GM23338 (cell line): ENCODE results near the gene PSMA7. TPM values are rescaled to one million over a fixed set of nuclear protein-coding genes. Genes with fewer than 3 reads are reported as not detected.

Experiments
- ATAC-seq: fragments of 200-7000 bp; cut with Tn5 transposase; 3 replicates; pipeline ENCODE4 v1.9.1; 2020
- DNase-seq: peaks from one replicate; pipeline ENCODE4 v3.0.0-alpha.2; 2015; ENCODE audit warnings: low spot score
- H2AFZ ChIP-seq: fragments of 200-600 bp; sonication (generic); 2 replicates; pipeline ENCODE4 v1.8.0; 2016; ENCODE audit warnings: antibody characterized with exemption, mild to moderate bottlenecking, moderate library complexity
- H3F3A ChIP-seq: fragments of 200-600 bp; sonication (generic); replicated peaks from 2 replicates; pipeline ENCODE4 v1.8.0; 2017; ENCODE audit warnings: antibody characterized with exemption, mixed run types, low read depth
- H3K27ac ChIP-seq: fragments of 200-600 bp; sonication (generic); 2 replicates; pipeline ENCODE4 v1.6.1; 2016; ENCODE audit warnings: low read depth
- H3K27me3 ChIP-seq: fragments of 200-600 bp; sonication (generic); 2 replicates; pipeline ENCODE4 v1.8.0; 2016; ENCODE audit warnings: mild to moderate bottlenecking, mixed run types, moderate library complexity; ENCODE audit not compliant: insufficient read depth
- H3K36me3 ChIP-seq: fragments of 200-600 bp; sonication (generic); 2 replicates; pipeline ENCODE4 v1.8.0; 2016; ENCODE audit warnings: mild to moderate bottlenecking; ENCODE audit not compliant: insufficient read depth
- H3K4me1 ChIP-seq: fragments of 200-600 bp; sonication (generic); 2 replicates; pipeline ENCODE4 v1.8.0; 2016; ENCODE audit warnings: mild to moderate bottlenecking, moderate library complexity; ENCODE audit not compliant: insufficient read depth
- H3K4me2 ChIP-seq: fragments of 200-600 bp; sonication (generic); 2 replicates; pipeline ENCODE4 v1.7.1; 2017; ENCODE audit warnings: mixed run types
- H3K4me3 ChIP-seq: fragments of 200-600 bp; sonication (generic); 2 replicates; pipeline ENCODE4 v1.6.1; 2016; ENCODE audit warnings: mixed run types
- H3K79me2 ChIP-seq: fragments of 200-600 bp; sonication (generic); replicated peaks from 2 replicates; pipeline ENCODE4 v1.8.0; 2017; ENCODE audit warnings: mild to moderate bottlenecking; ENCODE audit not compliant: insufficient read depth
- H3K9me2 ChIP-seq: fragments of 200-600 bp; sonication (generic); 2 replicates; pipeline ENCODE4 v1.8.0; 2017; ENCODE audit not compliant: insufficient read depth
- H4K20me1 ChIP-seq: fragments of 200-600 bp; sonication (generic); replicated peaks from 2 replicates; pipeline ENCODE4 v1.8.0; 2017; ENCODE audit warnings: mild to moderate bottlenecking; ENCODE audit not compliant: insufficient read depth
- H3K27ac Mint-ChIP-seq: 2 replicates; pipeline ENCODE4 v1.8.0; 2020; ENCODE audit warnings: inconsistent platforms, mild to moderate bottlenecking, moderate library complexity, mixed read lengths
- H3K27me3 Mint-ChIP-seq: 3 replicates; pipeline ENCODE4 v1.8.0; 2022; ENCODE audit warnings: low read depth, mild to moderate bottlenecking, moderate library complexity, mixed read lengths, inconsistent platforms; ENCODE audit not compliant: insufficient read depth, poor library complexity
- H3K36me3 Mint-ChIP-seq: 3 replicates; pipeline ENCODE4 v1.8.0; 2021; ENCODE audit warnings: low read depth, mild to moderate bottlenecking, inconsistent platforms, moderate library complexity, mixed read lengths
- H3K4me1 Mint-ChIP-seq: 3 replicates; pipeline ENCODE4 v1.8.0; 2020; ENCODE audit warnings: mild to moderate bottlenecking, inconsistent platforms, mixed read lengths
- H3K4me3 Mint-ChIP-seq: 3 replicates; pipeline ENCODE4 v1.8.0; 2021; ENCODE audit warnings: moderate library complexity, mild to moderate bottlenecking, inconsistent platforms, mixed read lengths
- H3K9me3 Mint-ChIP-seq: 3 replicates; pipeline ENCODE4 v1.8.0; 2020; ENCODE audit warnings: moderate library complexity, mild to moderate bottlenecking, inconsistent platforms, mixed read lengths
- CREB1 ChIP-seq: fragments of 250-450 bp; sonication (Bioruptor Pico); IDR thresholded peaks from 2 replicates; pipeline ENCODE4 v1.5.0; 2020; ENCODE audit warnings: low read depth, mild to moderate bottlenecking, moderate library complexity
- CTCF ChIP-seq, 2 experiments: fragments of 200-600 bp in 1 of 2; sonication (generic) in 1 of 2; conservative IDR thresholded peaks; 2 replicates each; pipeline versions ENCODE4 v1.5.1 to v1.6.1; 2016 to 2017; ENCODE audit warnings: antibody characterized with exemption in 2 of 2, low read depth in 2 of 2, mild to moderate bottlenecking in 2 of 2, moderate library complexity in 1 of 2
- ETS1 ChIP-seq: IDR thresholded peaks from 2 replicates; pipeline ENCODE4 v1.6.1; 2016; ENCODE audit warnings: antibody characterized with exemption
- EZH2 ChIP-seq: fragments of 200-600 bp; sonication (generic); IDR thresholded peaks from one replicate; pipeline ENCODE4 v1.8.0; 2017; ENCODE audit warnings: antibody characterized with exemption, mild to moderate bottlenecking, low read depth; ENCODE audit not compliant: unreplicated experiment
- EZH2phosphoT487 ChIP-seq: fragments of 200-600 bp; sonication (generic); IDR thresholded peaks from one replicate; pipeline ENCODE4 v1.8.1; 2018; ENCODE audit warnings: antibody characterized with exemption; ENCODE audit not compliant: unreplicated experiment
- JUNB ChIP-seq: IDR thresholded peaks from one replicate; pipeline ENCODE4 v1.6.1; 2016; ENCODE audit warnings: antibody characterized with exemption; ENCODE audit not compliant: unreplicated experiment
- NANOG ChIP-seq: IDR thresholded peaks from 2 replicates; pipeline ENCODE4 v1.6.1; 2016; ENCODE audit warnings: antibody characterized with exemption, borderline replicate concordance
- POLR2AphosphoS5 ChIP-seq: IDR thresholded peaks from 2 replicates; pipeline ENCODE4 v1.6.1; 2016; ENCODE audit warnings: antibody characterized with exemption, low read depth
- REST ChIP-seq: IDR thresholded peaks from one replicate; pipeline ENCODE4 v1.6.1; 2018; ENCODE audit warnings: antibody characterized with exemption; ENCODE audit not compliant: unreplicated experiment
- STAT1 ChIP-seq: IDR thresholded peaks from one replicate; pipeline ENCODE4 v1.6.1; 2016; ENCODE audit warnings: antibody characterized with exemption; ENCODE audit not compliant: unreplicated experiment
- ZNF114 ChIP-seq: fragments of 250-450 bp; sonication (Bioruptor Pico); IDR thresholded peaks from 2 replicates; pipeline ENCODE4 v1.5.0; 2020; ENCODE audit warnings: mild to moderate bottlenecking, moderate library complexity
- ZNF331 ChIP-seq: fragments of 250-450 bp; sonication (Bioruptor Pico); IDR thresholded peaks from 2 replicates; pipeline ENCODE4 v1.5.0; 2020; ENCODE audit warnings: low read depth, mild to moderate bottlenecking, moderate library complexity
- ZNF462 ChIP-seq: fragments of 250-450 bp; sonication (Bioruptor Pico); IDR thresholded peaks from 2 replicates; pipeline ENCODE4 v1.5.0; 2020; ENCODE audit warnings: mild to moderate bottlenecking, moderate library complexity
- polyA plus RNA-seq: library from polyadenylated mRNA; unstranded; fragments of >200 nt; fragmentation: Nextera tagmentation; extraction: Ambion mirVana; gene quantifications from 2 replicates; pipeline ENCODE4 v1.2.1, GENCODE V29; 2016
- total RNA-seq: library from RNA; depleted of rRNA; stranded (reverse); fragments of >200 nt; shearing (Covaris generic); gene quantifications from 2 replicates; pipeline ENCODE4 v1.2.3, GENCODE V29; 2014

PSMA7 gene
- total and polyA plus RNA-seq, 2 experiments from 2014 or later, result 357 to 628 TPM

- H3K4me2 ChIP-seq, result no peak overlapping the region
- no peaks in the 10 kb centered on the region for H3K9me2 ChIP-seq
- H3K36me3 ChIP-seq, result no peaks in the 10 kb centered on the region; the same call in 1 of the 2 replicates
- no peak for DNase-seq
- no peak for TF ChIP-seq STAT1
- TF ChIP-seq EZH2, result no peak
- TF ChIP-seq CTCF (conservative IDR thresholded peaks at IDR 0.05; ENCODE audit: low read depth in 2 of 2), result no peak
- TF ChIP-seq ZNF331 (CRISPR knock-in tag), result no peak
- TF ChIP-seq ZNF462, result no peak
- no peak for TF ChIP-seq JUNB
- no peak for TF ChIP-seq POLR2AphosphoS5
- TF ChIP-seq CREB1 (CRISPR knock-in tag), result no peak
- TF ChIP-seq REST, result no peak
- no peak for TF ChIP-seq EZH2phosphoT487
- no peak for TF ChIP-seq ETS1
- no peak for TF ChIP-seq ZNF114 (CRISPR knock-in tag)
- TF ChIP-seq NANOG, result no peak
- peaks cover 24% of the 10 kb centered on the region for H3K79me2 ChIP-seq
- H3K27ac ChIP-seq, result no peak overlapping the region
- Mint-ChIP-seq H3K4me3 (no peak overlapping the region), H3K36me3 (peaks cover 8% of the 10 kb centered on the region), H3K27me3 (peaks cover 3% of the 10 kb centered on the region), H3K9me3 (no peaks in the 10 kb centered on the region), H3K4me1 (no peaks in the 10 kb centered on the region), H3K27ac (no peak overlapping the region)
- H3K4me3 ChIP-seq, result no peak overlapping the region
- H4K20me1 ChIP-seq, result peaks cover 8% of the 10 kb centered on the region
- H3K4me1 ChIP-seq, result no peaks in the 10 kb centered on the region
- no peaks in the 10 kb centered on the region for H3F3A ChIP-seq
- no peaks in the 10 kb centered on the region for H3K27me3 ChIP-seq
- no peak overlapping the region for H2AFZ ChIP-seq
- no peak for ATAC-seq
These were observed 49.4 kb upstream of the PSMA7 start for GRCh38 chr20:62192635-62193034.
